Colon (tissue), 2 donors: ENCODE measurements around the gene POLR3A.

Experiments
- FAIRE-seq: peaks from 2 replicates; lab custom pipeline; 2012; peaks lifted over from hg19 to GRCh38; lab: Jason Lieb, UNC
- donor health status: control.
- donor health status: control.

Gene POLR3A

GRCh38 chr10:78046711-78047269, 17.5 kb upstream of the POLR3A start:
- no peak for FAIRE-seq

- no peak for FAIRE-seq
Measured at GRCh38 chr10:78045856-78046255, 16.5 kb upstream of the POLR3A start.

- FAIRE-seq = no peak
Measured at GRCh38 chr10:78045237-78045636, 15.9 kb upstream of the POLR3A start.

GRCh38 chr10:78044699-78045098, 15.4 kb upstream of the POLR3A start:
- no peak for FAIRE-seq

- no peak for FAIRE-seq
Measured at GRCh38 chr10:78044179-78044578, 14.9 kb upstream of the POLR3A start.

GRCh38 chr10:78042752-78043104, 13.4 kb upstream of the POLR3A start:
- FAIRE-seq = no peak

- FAIRE-seq = no peak
Measured at GRCh38 chr10:78042058-78042751, 12.9 kb upstream of the POLR3A start.

GRCh38 chr10:78041170-78042057, 12.1 kb upstream of the POLR3A start:
- FAIRE-seq = no peak

- no peak for FAIRE-seq
Measured at GRCh38 chr10:78039743-78040142, 10.4 kb upstream of the POLR3A start.

GRCh38 chr10:78038791-78039547, 9.7 kb upstream of the POLR3A start:
- no peak for FAIRE-seq

- FAIRE-seq = no peak
Measured at GRCh38 chr10:78038105-78038504, 8.8 kb upstream of the POLR3A start.

GRCh38 chr10:78035933-78036583, 6.7 kb upstream of the POLR3A start:
- no peak for FAIRE-seq

- no peak for FAIRE-seq
Measured at GRCh38 chr10:78035437-78035836, 6.1 kb upstream of the POLR3A start.

- no peak for FAIRE-seq
Measured at GRCh38 chr10:78035025-78035424, 5.7 kb upstream of the POLR3A start.

- FAIRE-seq = no peak
Measured at GRCh38 chr10:78033637-78034470, 4.5 kb upstream of the POLR3A start, which contains the start of gene RPS24. Gene RPS24, plus strand, starts transcription at chr10:78033863. Its CDS starts 39 bp downstream, at chr10:78033902.

GRCh38 chr10:78033387-78033636, 4.0 kb upstream of the POLR3A start:
- no peak for FAIRE-seq

GRCh38 chr10:78028438-78029268, 662 bp downstream of the POLR3A start:
- no peak for FAIRE-seq

- FAIRE-seq = no peak
Measured at GRCh38 chr10:78025685-78026364, 3.5 kb downstream of the POLR3A start.

GRCh38 chr10:78023741-78024140, 5.6 kb downstream of the POLR3A start:
- FAIRE-seq = no peak

GRCh38 chr10:78021201-78021600, 8.1 kb downstream of the POLR3A start:
- no peak for FAIRE-seq
